GM19324 (cell line): Measurements from ENCODE around the gene LRFN2.

Experiments used
- ATAC-seq: cut with Tn5 transposase; IDR thresholded peaks from one replicate; pipeline ENCODE4 v1.9.1; 2021; ENCODE audit warnings: mild to moderate bottlenecking, moderate library complexity; ENCODE audit not compliant: unreplicated experiment, low FRiP score

Gene LRFN2

GRCh38 chr6:40440053-40440452 lies 147.1 kb downstream of the LRFN2 start:
- no peak for ATAC-seq

GRCh38 chr6:40439026-40439800 lies 148.0 kb downstream of the LRFN2 start:
- ATAC-seq = no peak

GRCh38 chr6:40438246-40438887 lies 148.8 kb downstream of the LRFN2 start:
- no peak for ATAC-seq

GRCh38 chr6:40437631-40438030 lies 149.5 kb downstream of the LRFN2 start:
- ATAC-seq = no peak

GRCh38 chr6:40436685-40437604 lies 150.2 kb downstream of the LRFN2 start:
- ATAC-seq = no peak

- ATAC-seq = no peak
Measured at GRCh38 chr6:40432982-40433381, 154.2 kb downstream of the LRFN2 start.

- ATAC-seq = no peak
Measured at GRCh38 chr6:40431706-40432105, 155.5 kb downstream of the LRFN2 start.

GRCh38 chr6:40427196-40427595 lies 160.0 kb downstream of the LRFN2 start:
- no peak for ATAC-seq

- no peak for ATAC-seq
Measured at GRCh38 chr6:40426346-40427066, 160.7 kb downstream of the LRFN2 start.

- no peak for ATAC-seq
Measured at GRCh38 chr6:40425192-40425919, 161.8 kb downstream of the LRFN2 start.

GRCh38 chr6:40422046-40422445 lies 165.1 kb downstream of the LRFN2 start:
- ATAC-seq = no peak

GRCh38 chr6:40419946-40420728 lies 167.0 kb downstream of the LRFN2 start:
- no peak for ATAC-seq

- no peak for ATAC-seq
Measured at GRCh38 chr6:40419377-40419776, 167.8 kb downstream of the LRFN2 start.

- no peak for ATAC-seq
Measured at GRCh38 chr6:40417031-40417430, 170.1 kb downstream of the LRFN2 start.

- ATAC-seq = no peak
Measured at GRCh38 chr6:40414617-40415016, 172.5 kb downstream of the LRFN2 start.

- ATAC-seq = no peak
Measured at GRCh38 chr6:40413239-40413638, 173.9 kb downstream of the LRFN2 start.

- no peak for ATAC-seq
Measured at GRCh38 chr6:40411881-40412280, 175.3 kb downstream of the LRFN2 start.

- no peak for ATAC-seq
Measured at GRCh38 chr6:40410821-40411220, 176.3 kb downstream of the LRFN2 start.
